ENCODE results near the gene PPP4R4.
"Not testable (repeated sequence)": the region's sequence is repeated elsewhere in the genome, so short reads cannot be mapped to it uniquely, and the experiment has no call there.

PPP4R4 gene

DNA sequence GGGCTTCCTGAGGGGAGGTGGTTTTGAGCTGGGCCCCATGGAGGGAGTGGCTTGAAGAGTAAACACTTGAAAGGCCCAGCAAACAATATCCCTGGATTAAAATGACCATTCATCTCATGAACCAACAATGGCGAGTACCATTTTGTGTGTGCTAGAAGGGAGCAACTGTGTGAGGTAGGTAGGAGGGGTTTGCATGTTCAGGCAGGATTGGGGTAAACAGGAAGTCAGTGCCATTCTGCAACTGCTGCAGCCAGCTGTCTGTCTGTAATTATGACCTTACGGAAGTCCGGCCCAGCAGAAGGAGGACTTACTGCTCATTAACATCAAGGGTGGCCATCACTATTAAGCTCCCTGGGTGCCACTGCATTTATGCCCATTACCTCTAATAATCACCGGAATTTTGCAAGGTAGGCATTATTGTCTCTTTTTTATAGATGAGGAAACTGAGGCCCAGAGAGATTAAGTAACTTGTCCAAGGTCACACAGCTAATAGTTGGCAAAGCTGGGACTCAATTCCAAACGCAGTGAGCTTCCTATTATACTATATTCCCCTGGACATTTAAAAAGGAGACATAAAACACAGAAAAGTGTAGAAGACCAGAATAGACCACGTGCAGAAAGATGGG lies 28.1 kb upstream of the PPP4R4 start:
- no peak for DNase-seq

DNA sequence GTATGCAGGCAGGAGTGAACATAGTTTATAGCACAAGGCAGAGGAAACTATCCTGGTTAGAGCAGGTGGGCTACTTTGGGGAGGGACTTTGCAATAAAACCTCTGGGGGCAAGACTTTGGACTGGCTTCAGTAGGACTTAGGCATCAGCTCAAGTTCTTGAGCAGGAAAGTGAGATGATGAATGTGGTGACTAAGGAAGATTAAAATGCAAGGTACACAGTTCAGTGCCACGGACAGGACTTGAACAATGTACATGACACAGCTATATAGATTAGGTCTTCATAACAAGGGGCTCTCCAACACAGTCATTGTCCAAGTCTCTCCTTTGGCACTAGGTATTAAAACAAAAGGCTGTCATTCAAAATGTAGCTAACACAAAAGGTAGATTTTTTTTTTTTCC lies 21.4 kb upstream of the PPP4R4 start:
- no peak for DNase-seq

- no peak for DNase-seq
These were observed 20.3 kb upstream of the PPP4R4 start for GRCh38 chr14:94153750-94154342.

DNA sequence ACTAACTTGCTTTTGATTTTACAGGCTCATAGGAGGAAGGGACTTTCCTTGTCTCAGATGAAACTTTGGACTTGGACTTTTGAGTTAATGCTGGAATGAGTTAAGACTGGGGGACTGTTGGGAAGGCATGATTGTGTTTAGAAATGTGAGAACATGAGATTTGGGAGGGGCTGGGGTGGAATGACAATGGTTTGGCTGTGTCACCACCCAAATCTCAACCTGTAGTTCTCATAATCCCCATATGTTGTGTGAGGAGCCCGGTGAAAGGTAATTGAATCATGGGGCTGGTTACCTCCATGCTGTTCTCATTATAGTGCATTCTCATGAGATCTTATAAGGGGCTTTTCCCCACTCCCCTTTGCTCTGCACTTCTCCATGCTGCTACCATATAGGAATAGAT lies 18.0 kb upstream of the PPP4R4 start:
- not testable (repeated sequence) for DNase-seq

DNA sequence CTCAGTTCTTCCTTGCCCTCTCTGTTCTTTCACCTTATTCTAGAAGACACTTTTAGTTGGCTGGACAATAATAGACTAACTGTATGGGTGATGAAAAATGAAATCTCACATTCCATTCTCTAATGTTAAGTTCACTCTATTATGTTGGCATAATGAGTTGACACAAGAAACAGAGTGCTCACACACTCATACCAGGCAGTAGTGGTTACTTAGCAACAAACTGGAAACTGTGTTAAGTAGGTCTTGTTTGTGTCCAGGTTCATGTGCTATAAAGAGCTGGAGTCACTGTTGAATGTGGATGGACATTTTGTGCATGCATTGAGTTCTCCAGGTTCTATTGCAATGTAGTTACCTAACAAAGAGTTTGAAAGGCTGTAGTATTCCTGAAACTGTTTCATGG lies 16.9 kb upstream of the PPP4R4 start:
- DNase-seq = no peak

GRCh38 chr14:94158239-94158883 lies 15.8 kb upstream of the PPP4R4 start:
- DNase-seq = peak; percentile 50

GRCh38 chr14:94161058-94161457 lies 13.1 kb upstream of the PPP4R4 start:
- no peak for DNase-seq

DNA sequence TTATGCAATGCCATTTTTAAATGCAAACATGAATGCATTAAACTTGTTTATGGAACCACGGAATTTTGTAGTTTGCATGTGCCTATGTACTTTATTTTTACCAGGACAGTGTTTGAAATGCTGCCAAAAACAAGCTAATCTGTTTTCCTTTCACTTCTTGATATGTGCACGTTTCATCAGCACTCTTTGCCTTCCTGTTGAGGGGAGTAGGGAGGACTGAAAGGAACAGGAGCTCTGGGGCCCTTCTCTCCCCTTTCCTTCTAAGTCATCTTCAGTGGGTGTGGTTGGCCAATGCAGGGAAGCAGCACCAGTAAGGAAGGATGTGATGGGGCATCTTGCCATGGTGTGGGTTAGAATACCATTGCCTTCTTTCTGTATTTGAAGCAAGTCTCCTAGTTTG lies 12.1 kb upstream of the PPP4R4 start:
- no peak for DNase-seq

GRCh38 chr14:94162466-94162865 lies 11.7 kb upstream of the PPP4R4 start:
- no peak for DNase-seq

- DNase-seq = peak; percentile 16
These were observed 10.3 kb upstream of the PPP4R4 start for GRCh38 chr14:94163796-94164195.

DNA sequence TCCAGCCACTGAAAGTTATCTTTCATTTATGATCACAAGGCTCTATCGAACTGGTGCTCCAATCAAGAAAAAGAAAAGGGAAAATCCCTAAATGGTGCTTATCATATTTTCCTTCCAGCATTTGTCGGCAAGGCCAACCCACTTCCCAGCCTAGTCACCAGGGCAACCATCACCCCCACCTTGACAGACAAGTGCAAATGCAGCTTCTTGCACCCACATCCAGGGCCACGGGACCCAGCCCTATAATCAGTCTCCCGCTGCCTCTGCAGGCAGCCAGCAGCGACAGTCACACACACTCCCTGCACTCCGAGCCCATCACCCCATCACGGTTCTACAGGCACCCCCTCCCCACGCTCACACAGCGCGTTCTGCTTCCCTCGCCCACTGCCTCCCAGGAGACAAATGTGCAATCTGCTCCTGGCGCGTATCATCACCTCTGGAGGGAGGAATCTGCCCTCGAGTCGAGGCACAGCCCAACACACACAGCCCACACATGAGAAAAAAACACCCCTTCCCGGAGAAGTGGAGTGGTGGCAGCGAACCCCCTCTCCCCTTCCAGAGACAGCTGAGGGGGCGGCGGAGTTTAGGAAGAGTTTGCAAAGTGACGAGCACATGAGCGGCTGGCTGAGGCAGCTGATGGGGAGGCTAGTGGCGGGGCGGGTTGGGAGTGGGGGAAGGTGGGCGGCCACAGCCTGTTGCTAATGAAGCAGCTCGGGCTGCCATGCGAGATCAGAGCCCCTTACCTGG lies 9.3 kb upstream of the PPP4R4 start:
- DNase-seq = no peak

DNA sequence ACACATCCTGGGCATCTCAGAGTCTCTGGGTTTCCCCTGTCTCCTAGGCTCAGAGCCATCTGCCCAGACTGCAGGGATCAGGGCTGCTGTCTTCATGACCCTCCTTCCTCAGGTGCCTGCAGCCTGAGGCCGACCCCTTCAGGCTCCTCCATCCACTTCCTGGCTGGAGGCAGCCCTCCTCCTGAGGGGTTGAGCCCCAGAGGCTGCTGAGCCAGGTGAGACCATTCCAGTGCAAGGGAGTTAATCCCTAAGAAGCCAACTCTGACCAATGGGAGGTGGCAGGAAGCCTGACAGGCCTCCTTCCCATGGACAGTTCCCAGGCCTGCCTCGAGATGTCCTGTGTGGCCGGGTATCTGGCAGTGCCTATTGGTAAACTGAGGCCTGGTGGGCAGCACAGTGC lies 8.4 kb upstream of the PPP4R4 start:
- DNase-seq = no peak

GRCh38 chr14:94170136-94170535 lies 4.0 kb upstream of the PPP4R4 start:
- DNase-seq = no peak

GRCh38 chr14:94171208-94171607 lies 2.9 kb upstream of the PPP4R4 start:
- DNase-seq = no peak

GRCh38 chr14:94172545-94172944 lies 1.6 kb upstream of the PPP4R4 start:
- no peak for DNase-seq

- peak; percentile 16 for DNase-seq
These were observed 644 bp upstream of the PPP4R4 start for GRCh38 chr14:94173471-94173884.

- no peak for DNase-seq
These were observed 485 bp downstream of the PPP4R4 start for GRCh38 chr14:94174604-94175010.

GRCh38 chr14:94175011-94175745 lies 1.1 kb downstream of the PPP4R4 start:
- DNase-seq = peak; percentile 12

DNA sequence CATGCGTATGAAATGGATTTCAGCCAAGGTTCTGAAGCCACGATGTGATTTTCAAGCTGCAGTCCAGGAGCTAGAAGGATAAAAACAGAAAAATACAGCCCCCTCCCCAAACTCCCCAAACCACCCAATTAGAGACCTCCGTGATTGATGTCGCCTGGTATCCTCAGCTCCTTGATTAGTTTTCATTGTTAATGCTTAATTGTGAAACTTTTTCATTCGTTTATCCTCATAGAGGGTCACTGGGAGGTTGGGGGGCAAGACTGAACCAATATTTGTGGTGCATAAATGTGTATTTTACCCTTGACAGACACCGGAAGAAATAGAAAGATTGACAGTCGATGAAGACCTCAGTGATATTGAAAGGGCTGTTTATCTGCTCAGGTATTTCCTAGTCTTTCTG lies 1.6 kb downstream of the PPP4R4 start:
- DNase-seq = no peak

DNA sequence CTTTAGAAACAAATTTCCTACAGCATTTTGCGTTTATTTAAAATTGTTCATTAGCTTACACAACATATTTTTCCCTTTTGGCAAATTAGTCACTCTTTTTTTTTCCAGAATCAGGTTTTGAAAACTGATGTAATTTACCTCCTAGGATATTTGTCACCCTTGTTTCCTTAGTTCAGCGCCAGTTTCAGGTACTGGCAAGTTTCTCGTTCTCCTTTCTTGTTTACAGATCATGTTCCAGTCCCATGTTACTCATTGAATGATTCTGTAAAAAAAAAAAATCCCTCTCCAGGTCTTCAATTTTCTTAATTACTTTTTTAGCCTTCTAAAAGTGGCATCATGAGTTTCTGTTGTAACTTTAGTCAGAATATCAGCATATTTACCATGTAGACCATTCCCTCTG lies 2.7 kb downstream of the PPP4R4 start:
- no peak for DNase-seq

DNA sequence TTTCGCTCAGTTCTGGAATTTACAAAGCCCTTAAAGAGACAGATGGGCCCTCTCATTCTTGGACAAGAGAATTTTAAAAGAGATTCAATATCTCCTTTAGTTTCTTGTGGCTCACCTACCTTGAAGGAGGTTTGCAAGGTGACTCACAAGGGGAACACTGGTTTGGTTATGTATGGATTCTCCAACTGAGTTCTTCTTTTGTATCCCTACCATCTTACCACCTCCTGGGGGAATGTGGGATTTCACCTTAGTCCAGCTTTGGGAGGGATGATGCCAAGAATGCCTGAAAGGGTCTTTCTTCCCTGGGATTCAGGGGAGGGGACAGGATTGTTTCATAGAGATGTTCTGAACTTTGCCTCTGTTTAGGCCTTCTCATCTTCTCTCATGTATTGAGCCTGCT lies 3.7 kb downstream of the PPP4R4 start:
- DNase-seq = no peak

- DNase-seq = no peak
These were observed 5.1 kb downstream of the PPP4R4 start for GRCh38 chr14:94179244-94179643.

GRCh38 chr14:94180655-94181271 lies 6.6 kb downstream of the PPP4R4 start:
- peak; percentile 78 for DNase-seq

All from CD4-positive, alpha-beta T cell treated with Interleukin-17A for 1 hour (primary cell).